Activated CD4-positive, alpha-beta T cell treated with anti-CD3 and anti-CD28 coated beads for 1 hour (primary cell): Measurements from ENCODE around the gene MED10.

Experiments used
- DNase-seq: peaks from one replicate; pipeline ENCODE4 v3.0.0-alpha.2; 2020

Gene MED10

GRCh38 chr5:6348476-6349000 lies 29.8 kb downstream of the MED10 start:
- no peak for DNase-seq

GRCh38 chr5:6347673-6348072 lies 30.7 kb downstream of the MED10 start:
- no peak for DNase-seq

- DNase-seq, result no peak
These were observed 31.2 kb downstream of the MED10 start for GRCh38 chr5:6347165-6347564.

- no peak for DNase-seq
These were observed 33.8 kb downstream of the MED10 start for GRCh38 chr5:6344593-6344989.

- no peak for DNase-seq
These were observed 34.3 kb downstream of the MED10 start for GRCh38 chr5:6343951-6344592.

GRCh38 chr5:6342689-6343315 lies 35.5 kb downstream of the MED10 start:
- DNase-seq, result no peak

- no peak for DNase-seq
These were observed 38.2 kb downstream of the MED10 start for GRCh38 chr5:6340100-6340499.

GRCh38 chr5:6338871-6339270 lies 39.5 kb downstream of the MED10 start:
- DNase-seq, result no peak

GRCh38 chr5:6338135-6338534 lies 40.2 kb downstream of the MED10 start:
- DNase-seq, result no peak

GRCh38 chr5:6333182-6333905 lies 45.0 kb downstream of the MED10 start:
- DNase-seq, result no peak

- DNase-seq, result no peak
These were observed 50.2 kb downstream of the MED10 start for GRCh38 chr5:6328173-6328572.

GRCh38 chr5:6326776-6327175 lies 51.6 kb downstream of the MED10 start:
- DNase-seq, result no peak

- no peak for DNase-seq
These were observed 56.1 kb downstream of the MED10 start for GRCh38 chr5:6322163-6322713.
